HG03354 (cell line): ENCODE results near the gene DDR2.
"Not testable (repeated sequence)": the region's sequence is repeated elsewhere in the genome, so short reads cannot be mapped to it uniquely, and the experiment has no call there.

Experiments used
- ATAC-seq: cut with Tn5 transposase; IDR thresholded peaks from one replicate; pipeline ENCODE4 v1.9.1; 2021; ENCODE audit warnings: mild to moderate bottlenecking; ENCODE audit not compliant: unreplicated experiment, poor library complexity, severe bottlenecking

DDR2 gene

DNA sequence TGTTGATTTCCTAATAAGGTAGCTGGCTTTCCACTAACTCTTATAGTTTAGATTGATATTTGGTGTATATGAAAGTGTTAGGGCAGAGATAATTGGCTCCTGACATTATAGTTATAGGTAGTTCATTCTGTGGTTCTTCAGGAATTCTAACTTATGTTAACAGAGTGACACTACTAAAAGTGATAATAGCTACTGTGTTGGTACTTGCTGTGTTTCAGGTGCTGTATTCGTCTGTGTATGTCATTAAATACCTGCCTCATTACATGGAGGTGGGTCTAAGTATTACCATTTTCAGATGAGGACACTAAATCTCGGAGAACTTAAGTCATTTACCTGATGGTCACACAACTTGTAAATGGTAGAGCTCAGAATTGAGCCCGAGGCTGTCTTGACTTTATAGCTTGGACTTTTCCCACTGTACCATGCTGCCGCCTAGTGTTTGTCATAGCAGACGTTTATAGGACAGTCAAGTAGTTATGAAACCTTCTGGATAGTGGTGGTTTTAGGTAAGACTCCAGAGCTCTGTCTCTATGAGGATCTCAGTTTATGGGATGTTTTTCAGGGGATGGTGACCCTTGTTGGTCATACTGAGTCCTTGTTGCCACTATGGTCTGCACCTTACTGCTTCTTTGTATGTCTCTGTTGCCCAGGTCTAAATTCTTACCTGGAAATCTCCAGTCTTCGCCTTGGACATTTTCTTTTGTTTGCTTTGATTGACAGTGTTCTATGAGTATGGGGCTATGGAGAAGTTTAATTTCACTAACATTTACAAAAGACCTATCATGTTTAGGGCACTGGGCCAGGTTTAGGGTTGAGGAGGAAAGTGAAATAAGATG lies 167.9 kb downstream of the DDR2 start:
- not testable (repeated sequence) for ATAC-seq

DNA sequence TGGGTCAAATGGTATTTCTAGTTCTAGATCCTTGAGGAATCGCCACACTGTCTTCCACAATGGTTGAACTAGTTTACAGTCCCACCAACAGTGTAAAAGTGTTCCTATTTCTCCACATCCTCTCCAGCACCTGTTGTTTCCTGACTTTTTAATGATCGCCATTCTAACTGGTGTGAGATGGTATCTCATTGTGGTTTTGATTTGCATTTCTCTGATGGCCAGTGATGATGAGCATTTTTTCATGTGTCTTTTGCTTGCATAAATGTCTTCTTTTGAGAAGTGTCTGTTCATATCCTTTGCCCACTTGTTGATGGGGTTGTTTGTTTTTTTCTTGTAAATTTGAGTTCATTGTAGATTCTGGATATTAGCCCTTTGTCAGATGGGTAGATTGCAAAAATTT lies 175.2 kb downstream of the DDR2 start:
- ATAC-seq = not testable (repeated sequence)

DNA sequence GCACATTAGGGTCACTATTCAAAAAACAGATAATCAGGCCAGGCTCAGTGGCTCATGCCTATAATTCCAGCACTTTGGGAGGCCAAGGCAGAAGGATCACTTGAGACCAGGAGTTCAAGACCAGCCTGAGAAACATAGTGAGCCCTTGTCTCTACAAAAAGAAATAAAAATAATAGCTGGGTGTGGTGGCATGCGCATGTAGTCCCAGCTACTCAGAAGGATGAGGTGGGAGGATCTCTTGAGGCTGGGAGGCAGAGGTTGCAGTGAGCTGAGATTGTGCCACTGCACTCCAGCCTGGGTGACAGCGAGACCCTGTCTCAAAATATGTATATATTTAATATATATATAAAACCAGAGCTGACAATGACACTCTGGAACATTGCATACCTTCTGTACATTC lies 180.1 kb downstream of the DDR2 start:
- not testable (repeated sequence) for ATAC-seq

DNA sequence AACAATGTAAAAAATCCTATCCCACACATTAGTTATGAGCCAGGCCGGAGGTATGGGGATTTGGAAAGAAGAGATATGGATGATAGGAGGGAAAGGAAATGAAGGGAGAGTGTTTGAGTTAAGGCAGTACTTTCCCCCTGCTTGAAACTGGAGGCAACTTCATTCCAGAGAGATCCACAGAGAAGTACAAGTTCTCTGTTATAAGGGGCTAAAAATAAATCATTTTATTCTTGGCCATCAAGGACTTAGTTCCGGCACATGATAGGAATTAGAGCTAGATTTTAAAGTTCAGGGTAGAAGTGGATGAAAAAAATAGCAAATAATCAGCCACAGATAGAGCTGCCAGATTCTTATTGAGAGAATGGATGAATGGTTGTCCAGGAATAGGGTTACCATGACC lies 185.9 kb downstream of the DDR2 start:
- not testable (repeated sequence) for ATAC-seq

DNA sequence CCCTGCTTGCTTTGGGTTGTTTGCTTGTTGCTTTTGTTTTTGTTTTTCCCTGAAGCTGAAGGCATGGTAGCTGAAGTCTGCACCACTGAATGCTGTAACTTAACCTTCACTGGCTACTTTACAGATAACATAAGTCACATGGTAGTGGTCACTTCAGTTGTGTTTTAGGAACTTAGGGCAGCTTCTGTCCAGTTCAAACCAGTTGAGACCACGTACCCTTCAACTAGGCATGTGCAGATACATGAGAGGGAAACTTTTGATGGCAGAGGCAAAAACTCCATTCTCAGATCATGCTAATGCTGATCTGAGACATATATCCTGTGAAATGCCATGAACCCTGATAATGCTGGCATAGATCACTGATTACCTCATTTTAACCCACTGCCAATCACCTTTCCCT lies 186.4 kb downstream of the DDR2 start:
- not testable (repeated sequence) for ATAC-seq

DNA sequence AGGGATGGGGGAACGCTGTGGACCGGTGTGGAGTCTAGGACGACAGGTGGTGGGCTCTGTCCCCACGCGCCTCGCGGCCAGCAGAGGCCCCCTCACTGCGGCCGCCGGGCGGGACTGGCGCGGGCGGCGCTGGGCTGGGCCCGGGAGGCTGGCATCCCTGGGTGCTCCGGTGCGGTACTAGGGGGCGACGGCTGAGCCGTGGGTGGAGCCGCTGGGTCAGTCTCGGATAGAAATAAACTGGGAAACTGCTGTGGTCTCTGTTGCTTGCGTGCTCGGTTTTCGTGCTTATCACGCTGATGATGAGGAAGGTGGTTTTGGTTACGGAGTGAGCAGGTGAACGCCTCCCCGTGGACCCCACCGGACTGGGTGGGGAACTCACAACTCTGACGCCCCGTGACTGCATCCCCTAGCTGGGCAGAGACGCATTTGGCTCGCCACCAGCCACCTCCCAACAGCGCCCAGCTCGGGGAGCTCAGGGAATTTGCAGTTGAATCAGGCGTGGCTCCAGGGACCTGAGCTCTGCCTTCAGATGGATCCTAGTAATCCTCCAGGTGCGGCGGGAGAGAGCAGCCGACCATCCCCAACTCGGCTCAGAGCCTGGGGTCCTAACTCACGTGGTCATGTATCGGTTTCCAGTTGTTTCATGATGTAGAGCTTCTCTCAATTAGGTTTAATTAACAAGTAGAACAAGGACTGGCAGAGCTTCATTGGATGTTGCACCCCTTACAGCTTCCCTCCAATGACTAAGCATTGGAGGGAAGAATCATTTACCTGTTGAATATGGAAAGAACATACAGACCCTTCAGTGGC lies 190.3 kb downstream of the DDR2 start:
- ATAC-seq = no peak

DNA sequence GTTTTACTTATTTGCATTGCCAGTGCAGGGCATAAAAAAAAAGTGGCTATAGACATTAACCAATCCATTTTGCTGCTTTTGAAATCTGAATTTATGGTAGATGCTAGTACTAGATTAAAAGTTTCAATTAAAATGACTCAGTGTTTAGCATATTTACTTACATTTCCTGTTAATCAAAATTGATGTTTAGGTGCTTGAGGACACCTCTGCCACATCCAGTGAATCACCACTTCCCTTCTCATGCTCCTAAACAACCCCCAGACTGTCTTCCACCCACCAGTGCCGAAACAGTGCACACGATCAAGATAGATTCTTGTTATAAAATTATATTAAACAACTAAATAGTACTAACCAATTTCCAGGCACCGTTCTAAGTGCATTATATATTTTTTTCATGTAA lies 191.0 kb downstream of the DDR2 start:
- ATAC-seq = no peak

DNA sequence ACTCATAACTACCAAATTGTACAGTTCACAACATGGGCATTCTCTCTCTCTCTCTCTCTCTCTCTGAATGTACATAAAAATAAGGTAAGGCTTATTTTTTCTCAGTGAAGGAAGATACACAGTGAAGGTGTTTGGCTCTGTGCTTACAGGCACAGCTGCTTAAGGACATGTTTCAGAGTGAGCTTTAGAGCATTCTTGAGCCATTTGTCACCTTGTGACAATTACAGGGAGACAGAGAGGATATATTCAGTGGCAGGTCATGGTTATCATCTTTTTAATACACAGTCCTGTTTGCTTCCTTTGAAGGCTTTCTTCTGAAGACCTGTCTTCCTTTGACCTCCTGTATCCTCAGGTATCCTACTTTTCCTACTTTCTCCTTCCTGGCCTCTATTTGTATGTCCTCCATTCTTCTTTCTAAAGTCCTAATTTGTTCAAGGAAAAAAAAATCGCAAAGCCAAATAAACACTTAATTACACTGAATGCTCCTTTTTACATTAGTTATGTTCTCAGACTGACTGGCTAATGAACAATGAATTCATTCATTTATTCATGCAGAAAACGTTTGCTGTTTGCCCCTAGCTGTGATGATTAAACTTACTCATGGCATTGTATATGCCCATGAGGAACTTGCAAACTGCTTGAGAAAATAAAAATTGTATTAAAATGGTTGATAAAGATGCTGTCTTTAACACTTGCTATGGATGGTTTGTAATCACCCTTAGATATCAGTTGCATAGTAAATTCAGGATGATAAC lies 191.7 kb downstream of the DDR2 start:
- no peak for ATAC-seq

DNA sequence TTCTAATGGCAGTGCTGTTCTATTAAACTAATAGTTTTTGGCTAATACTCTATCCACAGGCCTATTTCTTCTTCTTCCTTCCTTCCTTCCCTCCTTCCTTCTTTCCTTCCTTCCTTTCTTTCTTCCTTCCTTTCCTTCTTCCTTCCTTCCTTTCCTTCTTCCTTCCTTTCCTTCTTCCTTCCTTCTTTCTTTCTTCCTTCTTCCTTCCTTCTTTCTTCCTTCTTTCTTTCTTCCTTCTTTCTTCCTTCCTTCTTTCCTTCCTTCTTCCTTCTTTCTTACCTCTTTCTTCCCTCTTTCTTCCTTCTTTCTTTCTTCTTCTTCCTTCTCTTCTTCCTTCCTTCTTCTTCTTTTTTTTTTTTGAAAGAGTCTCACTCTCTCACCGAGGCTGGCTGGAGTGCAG lies 197.0 kb downstream of the DDR2 start:
- ATAC-seq = no peak

DNA sequence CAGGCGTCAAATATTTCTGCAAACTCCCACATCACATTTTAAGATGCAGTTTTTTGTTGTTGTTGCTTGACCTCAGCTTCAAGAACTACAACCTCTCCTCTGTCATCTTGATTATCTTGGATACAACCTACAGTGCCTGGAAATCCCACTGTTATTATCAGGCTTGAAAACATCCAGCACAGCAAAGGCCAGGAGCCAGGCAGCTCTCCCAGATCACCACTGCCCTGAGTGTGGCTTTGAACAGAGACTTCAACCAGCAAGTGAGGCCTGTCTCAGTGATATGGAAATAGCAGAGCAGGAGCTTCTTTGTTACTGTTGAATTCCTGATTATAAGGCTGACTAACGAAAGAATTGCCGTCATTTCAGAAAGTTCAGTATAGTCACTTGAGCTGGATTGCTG lies 200.2 kb downstream of the DDR2 start:
- no peak for ATAC-seq

DNA sequence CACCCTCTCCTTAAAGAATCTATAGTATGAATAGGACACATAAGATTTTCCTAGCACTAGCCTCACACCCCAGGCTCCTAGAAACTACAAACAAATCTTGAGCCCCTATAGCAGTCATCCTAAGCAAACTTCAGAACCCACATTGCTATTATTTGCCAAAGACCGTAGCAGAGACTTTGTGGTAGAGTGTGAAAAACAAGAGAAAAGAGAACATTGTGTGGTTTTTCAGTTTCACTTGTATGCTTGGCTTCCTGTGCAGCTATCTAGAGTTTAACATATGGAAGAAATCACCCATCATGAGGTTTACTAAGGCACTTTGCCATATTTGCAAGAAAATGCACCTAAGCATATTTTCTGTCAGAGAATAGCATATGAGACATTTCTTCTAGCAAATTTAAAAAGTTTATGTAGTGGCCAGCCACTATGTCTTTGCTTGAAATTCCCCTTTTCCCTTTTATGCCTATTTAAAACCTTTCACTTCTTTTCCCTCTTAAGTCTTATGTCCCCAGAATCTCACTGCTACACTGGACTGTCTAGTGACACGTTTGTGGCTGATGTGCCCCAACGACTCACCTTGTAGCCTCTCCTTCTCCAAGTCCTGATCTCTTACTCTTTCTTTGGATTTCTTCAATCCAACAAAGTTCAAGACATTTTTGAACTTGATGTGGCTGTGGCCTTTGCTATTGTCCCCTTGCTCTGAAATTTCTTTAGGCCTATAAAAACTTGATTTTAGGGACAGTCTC lies 203.1 kb downstream of the DDR2 start:
- peak; percentile 70 for ATAC-seq
